SK-N-SH (cell line): ENCODE measurements around the gene SERPINA12.

Experiments
- EP300 ChIP-seq, 2 experiments: IDR thresholded peaks; 2 replicates each; pipeline versions ENCODE4 v1.4.0 to v1.6.1; 2012; ENCODE audit warnings: borderline replicate concordance in 1 of 2, low read depth in 1 of 2, low read length in 1 of 2
- GABPA ChIP-seq: IDR thresholded peaks from 2 replicates; pipeline ENCODE4 v1.4.0; 2012; ENCODE audit warnings: low read depth, mild to moderate bottlenecking
- POLR2AphosphoS5 ChIP-seq: IDR thresholded peaks from 2 replicates; pipeline ENCODE4 v1.6.1; 2012; ENCODE audit warnings: low read depth, low read length
- RAD21 ChIP-seq: IDR thresholded peaks from 2 replicates; pipeline ENCODE4 v1.6.1; 2012; ENCODE audit warnings: mild to moderate bottlenecking, low read length
- SIN3A ChIP-seq: IDR thresholded peaks from 2 replicates; pipeline ENCODE4 v1.6.1; 2012; ENCODE audit warnings: low read depth, mild to moderate bottlenecking, low read length, moderate library complexity, borderline replicate concordance
- TEAD4 ChIP-seq: IDR thresholded peaks from 2 replicates; pipeline ENCODE4 v1.4.0; 2012; ENCODE audit warnings: mild to moderate bottlenecking, borderline replicate concordance; ENCODE audit not compliant: insufficient read depth
- TF ChIP-seq, protein P1 (sequence below): fragments of 200-600 bp; sonication (generic); IDR thresholded peaks from 2 replicates; pipeline ENCODE4 v1.6.1; 2017; ENCODE audit warnings: antibody characterized with exemption, mild to moderate bottlenecking, moderate library complexity

GRCh38 chr14:94489336-94489735 is 19.9 kb downstream of the SERPINA12 start:
- TF ChIP-seq, protein P1, sequence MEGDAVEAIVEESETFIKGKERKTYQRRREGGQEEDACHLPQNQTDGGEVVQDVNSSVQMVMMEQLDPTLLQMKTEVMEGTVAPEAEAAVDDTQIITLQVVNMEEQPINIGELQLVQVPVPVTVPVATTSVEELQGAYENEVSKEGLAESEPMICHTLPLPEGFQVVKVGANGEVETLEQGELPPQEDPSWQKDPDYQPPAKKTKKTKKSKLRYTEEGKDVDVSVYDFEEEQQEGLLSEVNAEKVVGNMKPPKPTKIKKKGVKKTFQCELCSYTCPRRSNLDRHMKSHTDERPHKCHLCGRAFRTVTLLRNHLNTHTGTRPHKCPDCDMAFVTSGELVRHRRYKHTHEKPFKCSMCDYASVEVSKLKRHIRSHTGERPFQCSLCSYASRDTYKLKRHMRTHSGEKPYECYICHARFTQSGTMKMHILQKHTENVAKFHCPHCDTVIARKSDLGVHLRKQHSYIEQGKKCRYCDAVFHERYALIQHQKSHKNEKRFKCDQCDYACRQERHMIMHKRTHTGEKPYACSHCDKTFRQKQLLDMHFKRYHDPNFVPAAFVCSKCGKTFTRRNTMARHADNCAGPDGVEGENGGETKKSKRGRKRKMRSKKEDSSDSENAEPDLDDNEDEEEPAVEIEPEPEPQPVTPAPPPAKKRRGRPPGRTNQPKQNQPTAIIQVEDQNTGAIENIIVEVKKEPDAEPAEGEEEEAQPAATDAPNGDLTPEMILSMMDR: no peak
- TF ChIP-seq TEAD4 (no peak), GABPA (no peak), POLR2AphosphoS5 (no peak), EP300 (IDR thresholded peaks at IDR 0.05; ENCODE audit: borderline replicate concordance in 1 of 2, low read depth in 1 of 2, low read length in 1 of 2) (no peak), RAD21 (no peak), SIN3A (no peak)
